A549 (cell line): ENCODE results near the gene CDK14. TPM values are rescaled to one million over a fixed set of nuclear protein-coding genes. Genes with fewer than 3 reads are reported as not detected.

Source experiments
- ATAC-seq, 2 experiments: fragments of 200-7000 bp in 1 of 2; fragments of >200 bp in 1 of 2; cut with Nextera tagmentation in 1 of 2; cut with Tn5 transposase in 1 of 2; 3 replicates each; pipeline versions ENCODE4 v1.8.0 to v1.9.1; 2018 to 2020; ENCODE audit warnings: mild to moderate bottlenecking in 1 of 2, moderate library complexity in 1 of 2
- CTCF ChIA-PET: fragments of 300-600 bp; sonication (Branson Sonifier 250); formaldehyde crosslinking; extraction: SDS; loops from one replicate; lab custom pipeline; 2021; ENCODE audit warnings: antibody characterized with exemption, inconsistent platforms; lab: Yijun Ruan, JAX
- POLR2A ChIA-PET: fragments of 350-600 bp; formaldehyde crosslinking; extraction: SDS; loops from one replicate; lab custom pipeline; 2021; ENCODE audit warnings: antibody characterized with exemption, inconsistent platforms; lab: Yijun Ruan, JAX
- DNase-seq, 2 experiments: peaks; one replicate each; pipeline versions ENCODE4 v3.0.0 to v3.0.0-alpha.2; 2011 to 2016; ENCODE audit warnings: low read depth in 1 of 2, low spot score in 1 of 2
- FAIRE-seq: peaks from 2 replicates; lab custom pipeline; 2011; peaks lifted over from hg19 to GRCh38; lab: Jason Lieb, UNC
- H3K27ac ChIP-seq, 2 experiments: fragments of >200 bp; sonication (Bioruptor Twin); formaldehyde crosslinking; 3 replicates each; pipeline ENCODE4 v1.5.1; 2016 to 2017
- H3K4me1 ChIP-seq: fragments of >200 bp; sonication (Bioruptor Twin); formaldehyde crosslinking; 3 replicates; pipeline ENCODE4 v1.6.1; 2016
- H3K4me2 ChIP-seq: fragments of >200 bp; sonication (Bioruptor Twin); formaldehyde crosslinking; 3 replicates; pipeline ENCODE4 v1.6.1; 2016
- H3K4me3 ChIP-seq: fragments of >200 bp; sonication (Bioruptor Twin); formaldehyde crosslinking; 3 replicates; pipeline ENCODE4 v1.5.1; 2016
- H3K9me3 ChIP-seq: fragments of >200 bp; sonication (Bioruptor Twin); formaldehyde crosslinking; 3 replicates; pipeline ENCODE4 v1.6.1; 2016
- FOSL2 ChIP-seq, 2 experiments: fragments of 450-650 bp in 1 of 2; fragments of >200 bp in 1 of 2; sonication (Bioruptor Twin) in 1 of 2; formaldehyde crosslinking; IDR thresholded peaks; 2 replicates each; pipeline versions ENCODE4 v1.5.0 to v1.6.1; 2016 to 2020; ENCODE audit warnings: mild to moderate bottlenecking in 1 of 2, moderate library complexity in 1 of 2
- HDAC2 ChIP-seq: fragments of 200-600 bp; sonication (generic); IDR thresholded peaks from 2 replicates; pipeline ENCODE4 v1.6.1; 2016
- HOXB13 ChIP-seq: fragments of 250-450 bp; sonication (Bioruptor Pico); IDR thresholded peaks from 2 replicates; pipeline ENCODE4 v1.5.0; 2020; ENCODE audit warnings: low read depth, mild to moderate bottlenecking, moderate library complexity
- HOXB5 ChIP-seq: fragments of 250-450 bp; sonication (Bioruptor Pico); IDR thresholded peaks from 2 replicates; pipeline ENCODE4 v1.5.0; 2020; ENCODE audit warnings: mild to moderate bottlenecking, moderate library complexity
- MAFK ChIP-seq: fragments of 450-650 bp; IDR thresholded peaks from 2 replicates; pipeline ENCODE4 v1.6.1; 2014; ENCODE audit not compliant: partially characterized antibody
- MYC ChIP-seq: IDR thresholded peaks from 2 replicates; pipeline ENCODE4 v1.6.1; 2012; ENCODE audit warnings: mild to moderate bottlenecking, inconsistent platforms, low read length, improper control_type of control experiment, borderline replicate concordance
- ZNF302 ChIP-seq: fragments of 250-450 bp; sonication (Bioruptor Pico); IDR thresholded peaks from 2 replicates; pipeline ENCODE4 v1.9.0; 2021; ENCODE audit warnings: inconsistent platforms, mild to moderate bottlenecking, moderate library complexity
- ZSCAN20 ChIP-seq: fragments of 250-450 bp; sonication (Bioruptor Pico); IDR thresholded peaks from 2 replicates; pipeline ENCODE4 v1.8.0; 2022; ENCODE audit warnings: mild to moderate bottlenecking, moderate library complexity
- WGBS: methylation state at CpG from one replicate; pipeline ENCODE4 v1.1.6; 2017; ENCODE audit errors: missing lambda C conversion rate; 5-methylcytosine and 5-hydroxymethylcytosine counted together
- polyA plus RNA-seq, 4 experiments: library from polyadenylated mRNA; depleted of rRNA in 3 of 4; stranded (reverse); fragments of >200 nt; fragmentation: RNase III in 1 of 4; extraction: RNeasy Plus Mini Kit Qiagen cat#74134 plus additional on column Dnase treatment in 1 of 4; gene quantifications; 2 replicates in 3 of 4; 3 replicates in 1 of 4; pipeline ENCODE4 v1.2.3, GENCODE V29; 2011 to 2017
- TF ChIP-seq, protein P1 (sequence below): IDR thresholded peaks from 2 replicates; pipeline ENCODE4 v1.6.1; 2012
- TF ChIP-seq, protein P2 (sequence below): fragments of 150-350 bp; IDR thresholded peaks from 2 replicates; pipeline ENCODE4 v1.6.1; 2014; ENCODE audit warnings: low read depth, mild to moderate bottlenecking, low read length
- TF ChIP-seq, protein P3 (sequence below): fragments of 200-600 bp; sonication (generic); IDR thresholded peaks from 2 replicates; pipeline ENCODE4 v1.6.1; 2016; ENCODE audit warnings: antibody characterized with exemption, mild to moderate bottlenecking, moderate library complexity

Gene CDK14
- polyA plus RNA-seq, 2 of the 4 experiments (the other 2 are of a cell fraction), result 0.21 to 0.23 TPM

DNA sequence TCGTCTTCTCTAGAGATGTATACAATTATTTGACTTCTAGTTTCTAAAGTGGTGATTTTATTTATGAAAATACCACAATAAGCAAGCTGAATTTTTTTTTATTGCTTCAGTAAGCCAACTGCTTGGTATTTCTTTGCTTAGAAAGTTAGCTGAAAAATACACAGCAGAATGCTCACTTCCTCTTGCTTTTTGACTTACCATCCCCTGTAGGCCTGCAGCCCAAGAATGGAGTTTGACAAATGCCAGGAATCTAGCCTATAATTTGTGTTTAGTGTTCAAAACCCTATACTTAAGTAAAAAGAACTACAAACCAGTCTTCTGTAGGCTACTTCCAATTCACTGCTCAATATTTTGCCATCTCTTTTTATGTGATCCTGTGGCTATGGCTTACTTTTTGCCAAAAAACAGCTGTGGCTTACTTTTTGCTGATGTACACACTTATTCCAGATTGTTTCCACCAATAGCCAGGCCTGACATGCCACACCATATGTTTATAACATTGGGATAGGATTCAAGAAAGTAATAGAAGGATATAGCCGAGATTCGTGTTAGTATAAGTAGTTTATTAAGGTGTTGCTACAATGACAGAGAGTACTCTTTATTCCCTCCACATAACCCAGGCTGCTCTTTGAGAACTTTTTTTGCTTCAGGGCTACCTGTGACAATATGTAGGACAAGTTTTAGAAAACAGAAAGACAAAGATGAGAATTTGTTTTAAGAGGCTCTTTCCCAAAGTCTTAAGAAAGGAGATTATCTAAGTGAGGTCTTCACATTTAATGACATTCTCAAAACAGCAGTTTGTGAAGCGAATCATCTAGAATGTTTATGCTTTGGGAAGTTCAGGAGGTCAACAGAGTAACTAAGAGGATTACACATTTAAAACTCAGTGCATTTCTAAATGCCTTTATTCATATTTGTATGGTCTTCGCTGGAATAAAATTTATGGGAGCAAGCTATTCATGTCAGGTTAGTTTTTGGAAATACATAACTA is 404.2 kb downstream of the CDK14 start:
- no peaks in the 10 kb centered on the region for H3K9me3 ChIP-seq
- ChIA-PET CTCF (interaction anchor here (1.3 kb wide), 1 partner anchor 34 kb away, joined by 4 read pairs; no protein-coding TSS in a partner anchor), POLR2A (no interaction called here)
- no peak overlapping the region for H3K4me2 ChIP-seq
- TF ChIP-seq, protein P1, sequence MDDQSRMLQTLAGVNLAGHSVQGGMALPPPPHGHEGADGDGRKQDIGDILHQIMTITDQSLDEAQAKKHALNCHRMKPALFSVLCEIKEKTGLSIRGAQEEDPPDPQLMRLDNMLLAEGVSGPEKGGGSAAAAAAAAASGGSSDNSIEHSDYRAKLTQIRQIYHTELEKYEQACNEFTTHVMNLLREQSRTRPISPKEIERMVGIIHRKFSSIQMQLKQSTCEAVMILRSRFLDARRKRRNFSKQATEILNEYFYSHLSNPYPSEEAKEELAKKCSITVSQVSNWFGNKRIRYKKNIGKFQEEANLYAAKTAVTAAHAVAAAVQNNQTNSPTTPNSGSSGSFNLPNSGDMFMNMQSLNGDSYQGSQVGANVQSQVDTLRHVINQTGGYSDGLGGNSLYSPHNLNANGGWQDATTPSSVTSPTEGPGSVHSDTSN, result no peak
- TF ChIP-seq HOXB13 (CRISPR knock-in tag) (no peak), HOXB5 (no peak), HDAC2 (no peak), MAFK (peak; percentile 24)
- FAIRE-seq (no peak), DNase-seq (no peak), ATAC-seq (no peak)
- H3K27ac ChIP-seq, result no peak overlapping the region
- H3K4me1 ChIP-seq, result no peaks in the 10 kb centered on the region
- H3K4me3 ChIP-seq, result no peak overlapping the region
- WGBS, result 12% methylated on average over 5 of the region's 5 CpGs

DNA sequence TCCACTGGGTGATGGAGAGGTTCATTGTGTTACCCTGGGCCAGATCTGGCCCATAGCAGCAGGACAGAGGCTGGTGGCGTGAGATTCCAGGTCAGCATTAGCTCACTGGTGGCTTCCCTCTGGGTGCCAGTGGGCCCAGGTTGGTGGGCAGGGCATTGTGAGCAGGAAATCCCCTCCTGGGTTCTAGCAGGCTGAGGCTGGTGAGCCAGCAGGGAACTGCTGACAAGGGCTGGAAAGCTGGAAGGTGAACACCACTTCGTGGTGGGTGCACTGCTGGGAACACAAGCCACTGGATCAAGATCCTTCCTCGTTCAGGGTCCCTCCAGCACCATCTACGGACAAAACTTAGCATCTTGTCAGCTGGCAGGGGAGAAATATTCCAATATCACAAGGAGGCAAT is 408.9 kb downstream of the CDK14 start:
- H3K27ac ChIP-seq, result no peak overlapping the region
- H3K9me3 ChIP-seq, result no peaks in the 10 kb centered on the region
- ChIA-PET POLR2A (no interaction called here), CTCF (no interaction called here)
- no peak overlapping the region for H3K4me2 ChIP-seq
- WGBS, result 4% methylated on average over 4 of the region's 4 CpGs
- H3K4me3 ChIP-seq, result no peak overlapping the region
- no peak for ATAC-seq
- DNase-seq, result no peak
- H3K4me1 ChIP-seq, result no peaks in the 10 kb centered on the region
- TF ChIP-seq, protein P2, sequence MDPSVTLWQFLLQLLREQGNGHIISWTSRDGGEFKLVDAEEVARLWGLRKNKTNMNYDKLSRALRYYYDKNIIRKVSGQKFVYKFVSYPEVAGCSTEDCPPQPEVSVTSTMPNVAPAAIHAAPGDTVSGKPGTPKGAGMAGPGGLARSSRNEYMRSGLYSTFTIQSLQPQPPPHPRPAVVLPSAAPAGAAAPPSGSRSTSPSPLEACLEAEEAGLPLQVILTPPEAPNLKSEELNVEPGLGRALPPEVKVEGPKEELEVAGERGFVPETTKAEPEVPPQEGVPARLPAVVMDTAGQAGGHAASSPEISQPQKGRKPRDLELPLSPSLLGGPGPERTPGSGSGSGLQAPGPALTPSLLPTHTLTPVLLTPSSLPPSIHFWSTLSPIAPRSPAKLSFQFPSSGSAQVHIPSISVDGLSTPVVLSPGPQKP, result no peak
- FAIRE-seq, result no peak

DNA sequence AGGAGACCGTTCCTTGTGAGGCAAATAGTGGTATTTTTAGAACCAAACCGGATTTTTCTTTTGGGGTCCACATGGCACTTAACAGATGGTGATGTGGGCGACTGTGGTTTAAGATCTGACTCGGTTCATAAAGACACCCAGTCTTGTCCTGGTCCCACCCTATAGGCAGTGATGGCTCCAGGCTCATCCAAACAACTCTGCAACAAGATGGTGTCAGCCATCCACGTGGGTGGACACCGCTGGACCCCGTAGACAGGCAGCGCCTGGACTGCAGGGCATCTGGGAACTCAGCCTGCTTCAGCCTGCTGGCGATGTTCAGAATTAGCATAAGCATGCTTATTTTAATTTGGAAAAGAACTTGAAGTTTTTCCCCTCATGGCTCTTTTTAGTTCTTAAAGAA is 409.7 kb downstream of the CDK14 start:
- FAIRE-seq (no peak), DNase-seq (no peak), ATAC-seq (no peak)
- no peaks in the 10 kb centered on the region for H3K9me3 ChIP-seq
- WGBS, result 8% methylated on average over 9 of the region's 9 CpGs
- H3K27ac ChIP-seq, result no peak overlapping the region
- POLR2A ChIA-PET, result no interaction called here
- H3K4me2 ChIP-seq, result no peak overlapping the region
- H3K4me1 ChIP-seq, result no peaks in the 10 kb centered on the region
- CTCF ChIA-PET, result no interaction called here
- TF ChIP-seq MYC, result no peak
- TF ChIP-seq HDAC2, result no peak
- TF ChIP-seq, protein P2, result no peak
- TF ChIP-seq FOSL2 (IDR thresholded peaks at IDR 0.05), result no peak
- no peak for TF ChIP-seq FOSL2 (CRISPR knock-in tag; IDR thresholded peaks at IDR 0.05)
- no peak for TF ChIP-seq MAFK
- no peak for TF ChIP-seq ZSCAN20 (CRISPR knock-in tag)
- no peak for TF ChIP-seq ZNF302 (CRISPR knock-in tag)
- no peak overlapping the region for H3K4me3 ChIP-seq

DNA sequence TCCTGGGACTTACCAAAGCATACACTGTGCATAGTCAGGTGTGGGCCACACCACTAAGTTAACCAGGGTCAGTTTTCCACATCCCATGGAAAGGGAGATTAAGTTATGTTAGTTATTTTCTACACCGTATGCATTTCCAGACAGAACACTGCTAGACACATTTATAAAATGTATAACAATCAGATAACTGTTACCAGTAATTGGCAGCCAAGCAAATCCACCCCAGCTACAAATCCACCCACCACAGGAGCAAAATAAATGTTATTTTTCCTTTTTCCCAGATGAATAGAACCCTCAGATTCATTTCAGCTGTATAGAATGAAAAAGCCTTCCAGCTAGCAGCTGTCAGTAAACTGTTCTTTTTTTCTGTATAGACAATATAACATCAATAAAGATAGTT is 411.2 kb downstream of the CDK14 start:
- TF ChIP-seq, protein P3, sequence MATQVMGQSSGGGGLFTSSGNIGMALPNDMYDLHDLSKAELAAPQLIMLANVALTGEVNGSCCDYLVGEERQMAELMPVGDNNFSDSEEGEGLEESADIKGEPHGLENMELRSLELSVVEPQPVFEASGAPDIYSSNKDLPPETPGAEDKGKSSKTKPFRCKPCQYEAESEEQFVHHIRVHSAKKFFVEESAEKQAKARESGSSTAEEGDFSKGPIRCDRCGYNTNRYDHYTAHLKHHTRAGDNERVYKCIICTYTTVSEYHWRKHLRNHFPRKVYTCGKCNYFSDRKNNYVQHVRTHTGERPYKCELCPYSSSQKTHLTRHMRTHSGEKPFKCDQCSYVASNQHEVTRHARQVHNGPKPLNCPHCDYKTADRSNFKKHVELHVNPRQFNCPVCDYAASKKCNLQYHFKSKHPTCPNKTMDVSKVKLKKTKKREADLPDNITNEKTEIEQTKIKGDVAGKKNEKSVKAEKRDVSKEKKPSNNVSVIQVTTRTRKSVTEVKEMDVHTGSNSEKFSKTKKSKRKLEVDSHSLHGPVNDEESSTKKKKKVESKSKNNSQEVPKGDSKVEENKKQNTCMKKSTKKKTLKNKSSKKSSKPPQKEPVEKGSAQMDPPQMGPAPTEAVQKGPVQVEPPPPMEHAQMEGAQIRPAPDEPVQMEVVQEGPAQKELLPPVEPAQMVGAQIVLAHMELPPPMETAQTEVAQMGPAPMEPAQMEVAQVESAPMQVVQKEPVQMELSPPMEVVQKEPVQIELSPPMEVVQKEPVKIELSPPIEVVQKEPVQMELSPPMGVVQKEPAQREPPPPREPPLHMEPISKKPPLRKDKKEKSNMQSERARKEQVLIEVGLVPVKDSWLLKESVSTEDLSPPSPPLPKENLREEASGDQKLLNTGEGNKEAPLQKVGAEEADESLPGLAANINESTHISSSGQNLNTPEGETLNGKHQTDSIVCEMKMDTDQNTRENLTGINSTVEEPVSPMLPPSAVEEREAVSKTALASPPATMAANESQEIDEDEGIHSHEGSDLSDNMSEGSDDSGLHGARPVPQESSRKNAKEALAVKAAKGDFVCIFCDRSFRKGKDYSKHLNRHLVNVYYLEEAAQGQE, result no peak
- TF ChIP-seq, all 56 proteins: peak for 0
- WGBS, result 18% methylated on average over 1 of the region's 1 CpG
- Histone ChIP-seq H3K9me3 (no peaks in the 10 kb centered on the region), H3K4me3 (no peak overlapping the region), H3K4me2 (no peak overlapping the region), H3K4me1 (no peaks in the 10 kb centered on the region), H3K27ac (no peak overlapping the region)
- ChIA-PET CTCF (no interaction called here), POLR2A (no interaction called here)
- FAIRE-seq, result no peak
- DNase-seq, result no peak
- ATAC-seq, result no peak
